ENCODE data around the gene MMAB.

MMAB gene

GRCh38 chr12:109535231-109535862 lies 38.0 kb downstream of the MMAB start:
- DNase-seq: no peak

GRCh38 chr12:109534456-109534855 lies 38.8 kb downstream of the MMAB start:
- no peak for DNase-seq

GRCh38 chr12:109533487-109533740 lies 39.9 kb downstream of the MMAB start:
- no peak for DNase-seq

- no peak for DNase-seq
Measured at GRCh38 chr12:109532721-109533486, 40.4 kb downstream of the MMAB start.

- DNase-seq: no peak
Measured at GRCh38 chr12:109531411-109531810, 41.9 kb downstream of the MMAB start.

GRCh38 chr12:109529691-109530640 lies 43.3 kb downstream of the MMAB start:
- no peak for DNase-seq

GRCh38 chr12:109527489-109528123 lies 45.7 kb downstream of the MMAB start:
- DNase-seq: no peak

GRCh38 chr12:109525279-109525585 lies 48.1 kb downstream of the MMAB start:
- DNase-seq: no peak

- DNase-seq: no peak
Measured at GRCh38 chr12:109524466-109525278, 48.6 kb downstream of the MMAB start.

GRCh38 chr12:109523504-109523903 lies 49.8 kb downstream of the MMAB start:
- DNase-seq: no peak

GRCh38 chr12:109523071-109523470 lies 50.2 kb downstream of the MMAB start:
- DNase-seq: no peak

GRCh38 chr12:109521831-109522230 lies 51.5 kb downstream of the MMAB start:
- DNase-seq: no peak

- DNase-seq: no peak
Measured at GRCh38 chr12:109519787-109520186, 53.5 kb downstream of the MMAB start.

- peak; percentile 41 for DNase-seq
Measured at GRCh38 chr12:109518820-109519665, 54.3 kb downstream of the MMAB start.

- DNase-seq: no peak
Measured at GRCh38 chr12:109517619-109518018, 55.7 kb downstream of the MMAB start.

GRCh38 chr12:109513977-109514376 lies 59.3 kb downstream of the MMAB start:
- no peak for DNase-seq

GRCh38 chr12:109513051-109513450 lies 60.3 kb downstream of the MMAB start:
- DNase-seq: no peak

- DNase-seq: no peak
Measured at GRCh38 chr12:109512608-109513007, 60.7 kb downstream of the MMAB start.

GRCh38 chr12:109510196-109510595 lies 63.1 kb downstream of the MMAB start:
- no peak for DNase-seq

- no peak for DNase-seq
Measured at GRCh38 chr12:109504068-109504467, 69.2 kb downstream of the MMAB start.
